Neural crest cell (in vitro differentiated cells): Measurements from ENCODE around the gene ZBTB5. TPM values are rescaled to one million over a fixed set of nuclear protein-coding genes. Genes with fewer than 3 reads are reported as not detected.

Source experiments
- DNase-seq: peaks from one replicate; pipeline ENCODE4 v3.0.0; 2021; ENCODE audit warnings: low read depth, mixed read lengths, low spot score
- H3K27ac Mint-ChIP-seq: one replicate; pipeline ENCODE4 v1.8.0; 2021; ENCODE audit warnings: mild to moderate bottlenecking, mixed read lengths; ENCODE audit not compliant: unreplicated experiment
- H3K27me3 Mint-ChIP-seq: 2 replicates; pipeline ENCODE4 v1.8.0; 2021; ENCODE audit warnings: low read depth, mild to moderate bottlenecking, mixed read lengths
- H3K36me3 Mint-ChIP-seq: 2 replicates; pipeline ENCODE4 v1.8.0; 2021; ENCODE audit warnings: low read depth, mild to moderate bottlenecking, mixed read lengths
- H3K4me1 Mint-ChIP-seq: 2 replicates; pipeline ENCODE4 v1.8.0; 2021; ENCODE audit warnings: mixed read lengths
- H3K4me3 Mint-ChIP-seq: one replicate; pipeline ENCODE4 v1.8.0; 2021; ENCODE audit warnings: mild to moderate bottlenecking, mixed read lengths
- H3K9me3 Mint-ChIP-seq: 2 replicates; pipeline ENCODE4 v1.8.0; 2021; ENCODE audit warnings: mixed read lengths
- total RNA-seq: library from RNA; stranded (reverse); gene quantifications from 2 replicates; pipeline ENCODE4 v1.2.1, GENCODE V29; 2021
- TF ChIP-seq, protein P1 (sequence below): fragments of 200-600 bp; sonication (generic); conservative IDR thresholded peaks from 2 replicates; pipeline ENCODE4 v1.5.0; 2021; ENCODE audit warnings: antibody characterized with exemption, mild to moderate bottlenecking

The ZBTB5 gene
- total RNA-seq, 1 donor from 2014 or later, result 22.9 TPM

DNA sequence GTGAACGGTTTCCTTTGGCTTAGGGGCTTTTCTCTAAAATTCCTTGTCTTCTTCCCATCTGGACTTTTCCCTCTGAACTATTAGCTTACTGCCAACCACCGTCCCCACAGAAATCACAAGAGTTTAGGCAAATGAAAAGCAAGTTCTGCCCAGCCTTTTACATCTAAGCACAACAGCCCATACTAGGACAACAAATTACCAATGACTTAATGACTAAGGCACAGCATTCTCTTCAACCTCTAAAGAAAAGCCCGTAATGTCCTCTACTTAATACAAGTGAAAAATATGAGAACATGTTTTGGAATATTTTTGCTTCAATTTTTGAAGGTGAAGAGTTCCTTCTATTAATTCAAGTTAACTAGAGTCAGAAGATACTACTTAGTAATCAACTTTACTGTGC, 1.2 kb downstream of the ZBTB5 start:
- H3K9me3 Mint-ChIP-seq, result no peaks in the 10 kb centered on the region
- H3K27me3 Mint-ChIP-seq, result no peaks in the 10 kb centered on the region
- H3K36me3 Mint-ChIP-seq, result no peaks in the 10 kb centered on the region
- DNase-seq, result no peak
- TF ChIP-seq, protein P1, sequence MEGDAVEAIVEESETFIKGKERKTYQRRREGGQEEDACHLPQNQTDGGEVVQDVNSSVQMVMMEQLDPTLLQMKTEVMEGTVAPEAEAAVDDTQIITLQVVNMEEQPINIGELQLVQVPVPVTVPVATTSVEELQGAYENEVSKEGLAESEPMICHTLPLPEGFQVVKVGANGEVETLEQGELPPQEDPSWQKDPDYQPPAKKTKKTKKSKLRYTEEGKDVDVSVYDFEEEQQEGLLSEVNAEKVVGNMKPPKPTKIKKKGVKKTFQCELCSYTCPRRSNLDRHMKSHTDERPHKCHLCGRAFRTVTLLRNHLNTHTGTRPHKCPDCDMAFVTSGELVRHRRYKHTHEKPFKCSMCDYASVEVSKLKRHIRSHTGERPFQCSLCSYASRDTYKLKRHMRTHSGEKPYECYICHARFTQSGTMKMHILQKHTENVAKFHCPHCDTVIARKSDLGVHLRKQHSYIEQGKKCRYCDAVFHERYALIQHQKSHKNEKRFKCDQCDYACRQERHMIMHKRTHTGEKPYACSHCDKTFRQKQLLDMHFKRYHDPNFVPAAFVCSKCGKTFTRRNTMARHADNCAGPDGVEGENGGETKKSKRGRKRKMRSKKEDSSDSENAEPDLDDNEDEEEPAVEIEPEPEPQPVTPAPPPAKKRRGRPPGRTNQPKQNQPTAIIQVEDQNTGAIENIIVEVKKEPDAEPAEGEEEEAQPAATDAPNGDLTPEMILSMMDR, result no peak
- H3K4me1 Mint-ChIP-seq, result peaks cover 44% of the 10 kb centered on the region
- peak overlapping the region; percentile 98 for H3K4me3 Mint-ChIP-seq
- H3K27ac Mint-ChIP-seq, result no peak overlapping the region

DNA sequence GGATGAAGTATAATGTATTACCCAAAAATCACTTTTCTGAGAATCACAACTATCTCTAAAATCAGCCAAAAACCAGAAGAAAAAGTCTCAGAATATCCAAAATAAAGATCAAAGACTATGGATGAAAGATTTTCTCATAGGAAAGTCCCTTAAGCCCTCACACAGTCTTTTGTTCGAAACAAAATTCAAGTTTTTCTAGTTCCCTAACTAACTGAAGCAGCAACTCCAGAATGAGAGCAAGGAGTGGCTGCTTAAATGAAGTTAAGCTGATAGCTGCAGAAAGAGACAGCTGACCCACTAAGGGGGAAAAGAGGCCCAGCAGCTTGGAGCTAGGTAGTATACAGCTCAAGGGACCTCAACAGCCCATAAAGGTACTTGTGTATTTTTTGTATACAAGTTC, 8.4 kb downstream of the ZBTB5 start:
- Mint-ChIP-seq H3K27me3 (no peaks in the 10 kb centered on the region), H3K4me3 (no peak overlapping the region), H3K27ac (no peak overlapping the region), H3K9me3 (peaks cover 3% of the 10 kb centered on the region), H3K36me3 (peaks cover 9% of the 10 kb centered on the region), H3K4me1 (peaks cover under 1% of the 10 kb centered on the region)
- no peak for DNase-seq
- TF ChIP-seq, protein P1, result no peak

DNA sequence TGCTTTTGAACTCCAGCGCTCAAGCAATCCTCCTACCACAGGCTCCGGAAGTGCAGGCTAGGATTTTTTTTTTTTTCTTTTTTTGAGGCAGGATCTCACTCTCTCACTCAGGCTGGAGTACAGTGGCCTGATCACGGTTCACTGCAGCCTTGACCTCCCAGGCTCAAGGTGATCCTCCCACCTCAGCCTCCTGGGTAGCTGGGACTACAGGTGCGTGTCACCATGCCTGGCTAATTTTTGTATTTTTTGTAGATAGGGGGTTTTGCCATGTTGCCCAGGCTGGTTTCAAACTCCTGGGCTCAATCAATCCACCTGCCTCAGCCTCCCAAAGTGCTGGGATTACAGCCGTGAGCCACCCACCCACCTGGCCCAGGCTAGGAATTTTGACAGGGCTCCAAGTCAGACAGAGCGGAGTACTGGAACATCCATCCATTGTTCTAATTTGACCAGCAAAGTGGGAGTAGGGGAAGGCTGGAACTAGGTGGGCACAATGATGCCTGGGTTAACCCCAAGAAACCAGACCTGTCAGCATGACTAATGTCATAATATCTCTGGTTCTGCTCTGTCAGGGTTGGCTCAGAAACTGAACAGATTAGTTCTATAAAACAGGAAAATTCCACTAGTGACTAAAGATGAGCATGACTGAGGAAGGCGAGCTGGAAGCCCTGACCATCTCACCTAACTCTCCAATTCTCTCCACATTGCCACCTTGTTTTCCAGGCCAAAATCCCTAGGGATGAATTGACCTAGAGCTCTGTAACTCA, 9.2 kb downstream of the ZBTB5 start:
- Mint-ChIP-seq H3K4me3 (no peak overlapping the region), H3K9me3 (peaks cover 3% of the 10 kb centered on the region), H3K4me1 (no peaks in the 10 kb centered on the region), H3K27ac (no peak overlapping the region), H3K27me3 (no peaks in the 10 kb centered on the region), H3K36me3 (peaks cover 9% of the 10 kb centered on the region)
- TF ChIP-seq, protein P1, result no peak
- DNase-seq, result no peak

DNA sequence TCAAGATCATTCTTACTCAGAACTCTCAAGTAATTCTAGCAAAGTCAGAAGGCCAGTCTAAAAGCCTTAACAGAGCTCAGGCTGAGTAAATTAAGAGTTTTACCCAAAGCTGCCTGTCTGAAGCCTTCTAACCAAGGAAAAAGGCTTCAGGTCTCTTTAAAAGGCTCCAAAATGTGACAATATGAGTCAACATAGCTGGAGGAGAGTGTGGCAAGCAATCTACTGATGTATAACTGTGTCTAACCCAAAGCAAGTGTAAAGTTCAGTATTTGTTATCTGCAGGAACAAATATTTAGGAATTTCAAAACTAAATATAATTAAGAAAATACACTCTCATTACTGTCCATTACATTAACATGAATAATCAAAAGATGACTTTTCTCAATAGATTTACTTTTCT, 11.0 kb downstream of the ZBTB5 start:
- no peak for DNase-seq
- Mint-ChIP-seq H3K36me3 (peaks cover 14% of the 10 kb centered on the region), H3K27ac (no peak overlapping the region), H3K4me1 (peaks cover 8% of the 10 kb centered on the region), H3K27me3 (no peaks in the 10 kb centered on the region), H3K4me3 (no peak overlapping the region), H3K9me3 (peaks cover 3% of the 10 kb centered on the region)
- TF ChIP-seq, protein P1, result no peak

DNA sequence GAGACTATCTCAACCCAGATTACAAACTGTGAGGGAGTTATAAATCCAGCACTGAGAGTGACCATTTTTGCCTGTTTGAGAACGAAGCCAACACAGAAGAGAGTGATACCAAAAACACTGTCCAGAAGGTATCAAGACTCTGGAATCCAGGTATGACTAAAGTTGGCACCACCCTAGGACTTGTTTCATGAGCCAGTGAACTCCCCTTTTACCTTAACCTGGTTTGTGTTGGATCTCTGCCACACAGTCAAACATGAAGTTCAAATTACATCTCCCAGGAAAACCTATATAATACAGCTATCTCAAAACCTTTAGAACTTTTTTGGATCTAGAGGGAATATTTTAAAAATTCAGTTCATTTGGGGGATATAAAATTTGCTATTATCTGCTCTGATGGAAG, 11.4 kb downstream of the ZBTB5 start:
- Mint-ChIP-seq H3K27me3 (no peaks in the 10 kb centered on the region), H3K4me1 (peaks cover 8% of the 10 kb centered on the region), H3K36me3 (peaks cover 14% of the 10 kb centered on the region), H3K9me3 (peaks cover 3% of the 10 kb centered on the region), H3K4me3 (no peak overlapping the region), H3K27ac (no peak overlapping the region)
- TF ChIP-seq, protein P1, result no peak
- no peak for DNase-seq
